ENCODE results near the gene ZNF324. TPM values are rescaled to one million over a fixed set of nuclear protein-coding genes. Genes with fewer than 3 reads are reported as not detected.

ZNF324 gene
- total and polyA plus RNA-seq, 4 donors: 4.6 to 13.9 (median 8.9) TPM

DNA sequence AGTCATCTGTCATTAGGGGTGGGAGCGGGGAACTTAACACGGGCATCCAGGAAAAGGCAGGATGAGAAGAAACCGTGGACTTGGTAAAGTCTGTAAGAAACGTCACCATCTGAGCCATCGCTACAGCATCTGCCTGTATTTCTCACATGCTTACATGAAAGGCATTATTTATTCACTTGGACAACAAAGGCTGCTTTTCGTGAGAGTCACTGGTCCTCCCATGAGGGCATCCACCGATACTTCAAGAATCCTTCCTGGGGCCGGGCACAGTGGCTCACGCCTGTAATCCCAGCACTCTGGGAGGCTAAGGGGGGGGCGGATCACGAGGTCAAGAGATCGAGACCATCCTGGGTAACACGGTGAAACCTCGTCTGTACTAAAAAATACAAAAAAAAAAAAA lies 25.4 kb downstream of the ZNF324 start:
- Histone ChIP-seq H3K4me3 (no peak overlapping the region), H3K27me3 (ENCODE audit: control insufficient read depth in 3 of 3, insufficient read depth in 3 of 3, low read length in 2 of 3) (no peaks in the 10 kb centered on the region), H3K9ac (ENCODE audit: insufficient read depth in 1 of 2, low read length in 2 of 2) (no peak overlapping the region), H3K4me1 (ENCODE audit: control insufficient read depth in 5 of 5, insufficient read depth in 5 of 5, low read length in 5 of 5) (no peaks in the 10 kb centered on the region), H3K9me3 (ENCODE audit: control insufficient read depth in 4 of 4, insufficient read depth in 3 of 4, low read length in 3 of 4) (no peaks in the 10 kb centered on the region), H3K27ac (ENCODE audit: low read depth in 1 of 2, low read length in 1 of 2) (no peak overlapping the region), H3K36me3 (ENCODE audit: control insufficient read depth in 4 of 4, insufficient read depth in 4 of 4, low read length in 4 of 4) (no peaks in the 10 kb centered on the region)
- ATAC-seq (ENCODE audit: insufficient read depth, low FRiP score) (no peak), DNase-seq (no peak)
- WGBS, 2 donors: 91 to 93% methylated on average over 14 of the region's 14 CpGs
- TF ChIP-seq, protein P1, sequence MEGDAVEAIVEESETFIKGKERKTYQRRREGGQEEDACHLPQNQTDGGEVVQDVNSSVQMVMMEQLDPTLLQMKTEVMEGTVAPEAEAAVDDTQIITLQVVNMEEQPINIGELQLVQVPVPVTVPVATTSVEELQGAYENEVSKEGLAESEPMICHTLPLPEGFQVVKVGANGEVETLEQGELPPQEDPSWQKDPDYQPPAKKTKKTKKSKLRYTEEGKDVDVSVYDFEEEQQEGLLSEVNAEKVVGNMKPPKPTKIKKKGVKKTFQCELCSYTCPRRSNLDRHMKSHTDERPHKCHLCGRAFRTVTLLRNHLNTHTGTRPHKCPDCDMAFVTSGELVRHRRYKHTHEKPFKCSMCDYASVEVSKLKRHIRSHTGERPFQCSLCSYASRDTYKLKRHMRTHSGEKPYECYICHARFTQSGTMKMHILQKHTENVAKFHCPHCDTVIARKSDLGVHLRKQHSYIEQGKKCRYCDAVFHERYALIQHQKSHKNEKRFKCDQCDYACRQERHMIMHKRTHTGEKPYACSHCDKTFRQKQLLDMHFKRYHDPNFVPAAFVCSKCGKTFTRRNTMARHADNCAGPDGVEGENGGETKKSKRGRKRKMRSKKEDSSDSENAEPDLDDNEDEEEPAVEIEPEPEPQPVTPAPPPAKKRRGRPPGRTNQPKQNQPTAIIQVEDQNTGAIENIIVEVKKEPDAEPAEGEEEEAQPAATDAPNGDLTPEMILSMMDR (IDR thresholded peaks at IDR 0.05; ENCODE audit: control extremely low read depth, extremely low read depth): no peak

GRCh38 chr19:58497634-58498170 lies 30.8 kb downstream of the ZNF324 start:
- no peak overlapping the region for H3K9ac ChIP-seq (ENCODE audit: insufficient read depth in 1 of 2, low read length in 2 of 2)
- TF ChIP-seq, protein P1 (IDR thresholded peaks at IDR 0.05; ENCODE audit: control extremely low read depth, extremely low read depth): no peak
- DNase-seq (no peak), ATAC-seq (ENCODE audit: insufficient read depth, low FRiP score) (no peak)
- no peaks in the 10 kb centered on the region for H3K27me3 ChIP-seq (ENCODE audit: control insufficient read depth in 3 of 3, insufficient read depth in 3 of 3, low read length in 2 of 3)
- no peak overlapping the region for H3K4me3 ChIP-seq
- H3K36me3 ChIP-seq (ENCODE audit: control insufficient read depth in 4 of 4, insufficient read depth in 4 of 4, low read length in 4 of 4): no peaks in the 10 kb centered on the region
- no peak overlapping the region for H3K27ac ChIP-seq (ENCODE audit: low read depth in 1 of 2, low read length in 1 of 2)
- H3K4me1 ChIP-seq (ENCODE audit: control insufficient read depth in 5 of 5, insufficient read depth in 5 of 5, low read length in 5 of 5): peaks cover 0 to 16% (median 0%) of the 10 kb centered on the region in 5 donors
- H3K9me3 ChIP-seq (ENCODE audit: control insufficient read depth in 4 of 4, insufficient read depth in 3 of 4, low read length in 3 of 4): no peaks in the 10 kb centered on the region
- WGBS, 2 donors: 92 to 93% methylated on average over 8 of the region's 8 CpGs

DNA sequence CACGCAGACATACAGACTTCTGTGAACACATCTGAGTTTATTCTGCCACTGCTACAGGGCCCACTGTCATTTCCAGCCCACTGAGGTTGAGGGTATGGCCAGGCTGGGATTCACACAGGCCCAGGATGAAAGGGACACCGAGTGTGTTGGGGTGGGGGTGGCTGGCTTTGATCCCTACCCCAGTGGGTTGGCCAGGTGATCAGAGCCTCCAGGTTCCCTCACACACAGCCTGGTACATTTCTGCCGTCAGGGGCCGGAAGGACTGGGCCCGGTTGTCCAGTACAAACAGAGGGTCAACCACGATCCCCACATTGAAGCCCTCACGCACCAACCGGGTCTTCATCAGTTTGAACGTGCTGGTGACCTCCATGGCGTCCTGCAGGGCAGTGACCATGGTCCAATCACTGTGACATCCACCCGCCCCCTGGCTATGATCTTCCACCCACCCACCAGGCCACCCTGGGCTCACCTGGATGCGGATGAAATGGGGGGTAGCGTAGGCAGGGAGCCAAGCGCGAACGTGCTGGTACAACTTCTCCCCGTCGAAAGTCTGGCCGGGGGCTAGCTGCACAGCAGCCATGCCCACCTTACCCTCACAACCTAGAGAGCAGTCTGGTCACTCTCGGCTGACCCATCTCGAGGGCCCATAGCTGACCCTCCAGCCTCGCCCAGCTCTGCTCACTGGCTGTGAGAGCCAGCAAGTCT lies 31.6 kb downstream of the ZNF324 start:
- Histone ChIP-seq H3K36me3 (ENCODE audit: control insufficient read depth in 4 of 4, insufficient read depth in 4 of 4, low read length in 4 of 4) (no peaks in the 10 kb centered on the region), H3K4me1 (ENCODE audit: control insufficient read depth in 5 of 5, insufficient read depth in 5 of 5, low read length in 5 of 5) (peaks cover 0 to 16% (median 0%) of the 10 kb centered on the region in 5 donors), H3K27ac (ENCODE audit: low read depth in 1 of 2, low read length in 1 of 2) (peak overlapping the region in 1 of 2 donors; percentile 10), H3K9ac (ENCODE audit: insufficient read depth in 1 of 2, low read length in 2 of 2) (no peak overlapping the region), H3K4me3 (peak overlapping the region; percentile 45), H3K27me3 (ENCODE audit: control insufficient read depth in 3 of 3, insufficient read depth in 3 of 3, low read length in 2 of 3) (no peaks in the 10 kb centered on the region), H3K9me3 (ENCODE audit: control insufficient read depth in 4 of 4, insufficient read depth in 3 of 4, low read length in 3 of 4) (no peaks in the 10 kb centered on the region)
- WGBS, 2 donors: 57 to 59% methylated on average over 22 of the region's 22 CpGs
- TF ChIP-seq, protein P1 (IDR thresholded peaks at IDR 0.05; ENCODE audit: control extremely low read depth, extremely low read depth): no peak
- no peak for DNase-seq
- no peak for ATAC-seq (ENCODE audit: insufficient read depth, low FRiP score)

Data from lung (tissue), 12 donors.